Measurements from ENCODE around the gene RBM42. TPM values are rescaled to one million over a fixed set of nuclear protein-coding genes. Genes with fewer than 3 reads are reported as not detected.
A peak's percentile ranks its signal among the peaks of the same experiment; 100 is the strongest.
"Not testable (repeated sequence)": the region's sequence is repeated elsewhere in the genome, so short reads cannot be mapped to it uniquely, and the experiment has no call there.

RBM42 gene
- 114 and 116 TPM in 2 replicates for total RNA-seq

- DNase-seq (ENCODE audit: low read depth), result peak; percentile 87
- H3K4me3 ChIP-seq (ENCODE audit: low read depth, low read length), result peak within 1 kb of the TSS; percentile 100
- no peak for TF ChIP-seq CTCF (conservative IDR thresholded peaks at IDR 0.05; ENCODE audit: low read depth, low read length)
Measured at GRCh38 chr19:35628565-35629331, at the start of gene RBM42. RBM42 (plus strand) TSS chr19:35629036; CDS start chr19:35629154, 118 bp downstream.

GRCh38 chr19:35582760-35583159 lies 46.1 kb upstream of the RBM42 start:
- no peak for TF ChIP-seq CTCF (conservative IDR thresholded peaks at IDR 0.05; ENCODE audit: low read depth, low read length)
- no peak for DNase-seq (ENCODE audit: low read depth)
- H3K4me3 ChIP-seq (ENCODE audit: low read depth, low read length), result no peak overlapping the region

GRCh38 chr19:35585848-35586247 lies 43.0 kb upstream of the RBM42 start, which contains the start of gene PMIS2:
PMIS2 (plus strand) TSS chr19:35586173; CDS start chr19:35586260, 87 bp downstream.
- DNase-seq (ENCODE audit: low read depth), result no peak
- no peak for TF ChIP-seq CTCF (conservative IDR thresholded peaks at IDR 0.05; ENCODE audit: low read depth, low read length)
- no peak within 1 kb of the TSS for H3K4me3 ChIP-seq (ENCODE audit: low read depth, low read length)

- no peak for TF ChIP-seq CTCF (conservative IDR thresholded peaks at IDR 0.05; ENCODE audit: low read depth, low read length)
- no peak for DNase-seq (ENCODE audit: low read depth)
Measured at GRCh38 chr19:35587321-35587720, 41.5 kb upstream of the RBM42 start.

GRCh38 chr19:35590875-35591274 lies 38.0 kb upstream of the RBM42 start:
- TF ChIP-seq CTCF (conservative IDR thresholded peaks at IDR 0.05; ENCODE audit: low read depth, low read length), result no peak

More at GRCh38 chr19:35587321-35587720, 41.5 kb upstream of the RBM42 start:
- H3K4me3 ChIP-seq (ENCODE audit: low read depth, low read length), result no peak overlapping the region

GRCh38 chr19:35592226-35592625 lies 36.6 kb upstream of the RBM42 start:
- DNase-seq (ENCODE audit: low read depth), result no peak
- peak; percentile 79 for TF ChIP-seq CTCF (conservative IDR thresholded peaks at IDR 0.05; ENCODE audit: low read depth, low read length)
- no peak overlapping the region for H3K4me3 ChIP-seq (ENCODE audit: low read depth, low read length)

More at GRCh38 chr19:35590875-35591274, 38.0 kb upstream of the RBM42 start:
- DNase-seq (ENCODE audit: low read depth), result no peak
- no peak overlapping the region for H3K4me3 ChIP-seq (ENCODE audit: low read depth, low read length)

- DNase-seq (ENCODE audit: low read depth); H3K4me3 ChIP-seq (ENCODE audit: low read depth, low read length): not testable (repeated sequence)
Measured at GRCh38 chr19:35595026-35595425, 33.8 kb upstream of the RBM42 start.

Measured in epithelial cell of proximal tubule (primary cell).